Parathyroid adenoma (tissue), 2 donors: ENCODE measurements around the gene KDM5B.

Experiments used
- H2AFZ ChIP-seq: fragments of 300-600 bp; sonication (generic); one replicate; pipeline ENCODE4 v1.7.0; 2017; ENCODE audit warnings: antibody characterized with exemption, mild to moderate bottlenecking
- H3K27ac ChIP-seq: fragments of 300-600 bp; sonication (generic); one replicate; pipeline ENCODE4 v1.7.0; 2017
- H3K27me3 ChIP-seq: fragments of 300-600 bp; sonication (generic); one replicate; pipeline ENCODE4 v1.7.0; 2017; ENCODE audit warnings: low read length; ENCODE audit not compliant: control insufficient read depth, insufficient read depth
- H3K36me3 ChIP-seq: fragments of 300-600 bp; sonication (generic); one replicate; pipeline ENCODE4 v1.7.0; 2017; ENCODE audit warnings: low read length; ENCODE audit not compliant: control insufficient read depth, insufficient read depth
- H3K4me1 ChIP-seq: fragments of 300-600 bp; sonication (generic); one replicate; pipeline ENCODE4 v1.7.0; 2017; ENCODE audit warnings: control low read depth
- H3K4me2 ChIP-seq: fragments of 300-600 bp; sonication (generic); one replicate; pipeline ENCODE4 v1.7.0; 2017; ENCODE audit warnings: low read length
- H3K4me3 ChIP-seq: fragments of 300-600 bp; sonication (generic); one replicate; pipeline ENCODE4 v1.7.0; 2017; ENCODE audit warnings: low read depth, low read length
- H3K79me2 ChIP-seq: fragments of 300-600 bp; sonication (generic); one replicate; pipeline ENCODE4 v1.7.0; 2017; ENCODE audit warnings: control low read depth
- H3K9ac ChIP-seq: fragments of 300-600 bp; sonication (generic); one replicate; pipeline ENCODE4 v1.7.0; 2017; ENCODE audit warnings: mild to moderate bottlenecking
- H3K9me3 ChIP-seq: fragments of 300-600 bp; sonication (generic); one replicate; pipeline ENCODE4 v1.7.0; 2017; ENCODE audit warnings: low read length; ENCODE audit not compliant: control insufficient read depth
- TF ChIP-seq, protein P1 (sequence below): fragments of 300-600 bp; sonication (generic); IDR thresholded peaks from one replicate; pipeline ENCODE4 v1.7.0; 2017; ENCODE audit warnings: antibody characterized with exemption, mild to moderate bottlenecking
- donor health status: primary hyperparathyroidism.

Gene KDM5B

DNA sequence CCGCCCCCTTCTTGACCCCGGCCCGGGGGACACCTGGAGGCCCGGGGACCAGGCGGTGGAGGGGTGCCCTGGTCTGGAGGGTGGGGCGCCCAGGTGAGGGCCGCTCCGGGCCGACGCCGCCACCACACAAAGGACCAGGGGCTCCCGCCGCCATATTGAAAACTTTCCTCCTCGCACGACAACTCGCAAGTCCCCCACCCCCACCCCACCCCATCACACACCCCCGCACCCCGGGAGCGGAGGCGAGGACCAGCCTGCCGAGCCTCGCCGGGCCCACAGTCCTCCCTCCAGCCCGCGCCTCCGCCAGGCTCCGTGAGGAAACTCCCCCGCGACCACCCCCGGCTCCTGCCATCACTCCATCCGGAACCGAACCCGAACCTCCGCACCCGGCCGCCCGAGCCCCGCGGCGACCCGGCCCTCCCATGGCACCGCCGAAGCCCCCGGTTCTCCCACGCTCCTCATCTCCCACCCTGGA lies 733 bp downstream of the KDM5B start:
- Histone ChIP-seq H3K79me2 (peaks cover 8% of the 10 kb centered on the region), H2AFZ (peak overlapping the region; percentile 78), H3K27me3 (no peaks in the 10 kb centered on the region), H3K4me2 (peak overlapping the region; percentile 81), H3K4me3 (peak overlapping the region; percentile 91), H3K27ac (peak overlapping the region; percentile 59), H3K9ac (peak overlapping the region; percentile 67), H3K9me3 (no peaks in the 10 kb centered on the region), H3K4me1 (peaks cover 7% of the 10 kb centered on the region), H3K36me3 (no peaks in the 10 kb centered on the region)
- TF ChIP-seq, protein P1, sequence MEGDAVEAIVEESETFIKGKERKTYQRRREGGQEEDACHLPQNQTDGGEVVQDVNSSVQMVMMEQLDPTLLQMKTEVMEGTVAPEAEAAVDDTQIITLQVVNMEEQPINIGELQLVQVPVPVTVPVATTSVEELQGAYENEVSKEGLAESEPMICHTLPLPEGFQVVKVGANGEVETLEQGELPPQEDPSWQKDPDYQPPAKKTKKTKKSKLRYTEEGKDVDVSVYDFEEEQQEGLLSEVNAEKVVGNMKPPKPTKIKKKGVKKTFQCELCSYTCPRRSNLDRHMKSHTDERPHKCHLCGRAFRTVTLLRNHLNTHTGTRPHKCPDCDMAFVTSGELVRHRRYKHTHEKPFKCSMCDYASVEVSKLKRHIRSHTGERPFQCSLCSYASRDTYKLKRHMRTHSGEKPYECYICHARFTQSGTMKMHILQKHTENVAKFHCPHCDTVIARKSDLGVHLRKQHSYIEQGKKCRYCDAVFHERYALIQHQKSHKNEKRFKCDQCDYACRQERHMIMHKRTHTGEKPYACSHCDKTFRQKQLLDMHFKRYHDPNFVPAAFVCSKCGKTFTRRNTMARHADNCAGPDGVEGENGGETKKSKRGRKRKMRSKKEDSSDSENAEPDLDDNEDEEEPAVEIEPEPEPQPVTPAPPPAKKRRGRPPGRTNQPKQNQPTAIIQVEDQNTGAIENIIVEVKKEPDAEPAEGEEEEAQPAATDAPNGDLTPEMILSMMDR = no peak

DNA sequence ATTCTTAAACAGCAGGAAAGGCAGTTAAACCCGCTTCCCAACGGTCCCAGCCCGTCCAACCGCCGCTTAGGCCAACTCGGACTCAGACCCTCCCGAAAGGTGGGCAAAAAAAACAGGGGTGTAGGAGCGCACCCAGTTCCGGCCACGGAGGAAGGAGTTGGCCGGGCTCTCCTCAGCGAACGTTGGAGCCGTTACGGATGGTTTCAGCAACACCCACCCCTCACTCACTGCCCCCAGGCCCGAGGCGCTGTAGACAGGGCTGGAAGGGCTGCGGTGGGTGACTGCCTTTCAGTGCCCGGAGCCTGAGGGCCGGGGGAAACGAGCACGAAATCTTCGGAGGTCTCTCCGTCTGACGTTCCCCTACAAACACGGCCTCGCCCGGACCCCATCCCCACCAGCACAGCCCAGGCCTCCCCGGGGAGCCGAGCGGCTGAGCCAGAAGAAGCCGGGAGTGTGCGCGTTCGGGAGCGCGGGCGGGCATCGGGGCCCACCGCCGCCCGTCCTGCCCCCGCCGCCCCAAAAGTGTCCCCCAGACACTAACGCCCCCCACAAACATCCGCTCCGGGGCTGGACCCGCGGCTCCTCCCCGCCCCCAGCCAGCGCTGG lies 1.3 kb downstream of the KDM5B start:
- TF ChIP-seq, protein P1 = no peak
- H3K27ac ChIP-seq = peak overlapping the region; percentile 42
- no peaks in the 10 kb centered on the region for H3K27me3 ChIP-seq
- peak overlapping the region; percentile 25 for H2AFZ ChIP-seq
- H3K9me3 ChIP-seq = no peaks in the 10 kb centered on the region
- H3K79me2 ChIP-seq = peaks cover 9% of the 10 kb centered on the region
- H3K9ac ChIP-seq = no peak overlapping the region
- peak overlapping the region; percentile 91 for H3K4me3 ChIP-seq
- peak overlapping the region; percentile 81 for H3K4me2 ChIP-seq
- peaks cover 7% of the 10 kb centered on the region for H3K4me1 ChIP-seq
- H3K36me3 ChIP-seq = no peaks in the 10 kb centered on the region

DNA sequence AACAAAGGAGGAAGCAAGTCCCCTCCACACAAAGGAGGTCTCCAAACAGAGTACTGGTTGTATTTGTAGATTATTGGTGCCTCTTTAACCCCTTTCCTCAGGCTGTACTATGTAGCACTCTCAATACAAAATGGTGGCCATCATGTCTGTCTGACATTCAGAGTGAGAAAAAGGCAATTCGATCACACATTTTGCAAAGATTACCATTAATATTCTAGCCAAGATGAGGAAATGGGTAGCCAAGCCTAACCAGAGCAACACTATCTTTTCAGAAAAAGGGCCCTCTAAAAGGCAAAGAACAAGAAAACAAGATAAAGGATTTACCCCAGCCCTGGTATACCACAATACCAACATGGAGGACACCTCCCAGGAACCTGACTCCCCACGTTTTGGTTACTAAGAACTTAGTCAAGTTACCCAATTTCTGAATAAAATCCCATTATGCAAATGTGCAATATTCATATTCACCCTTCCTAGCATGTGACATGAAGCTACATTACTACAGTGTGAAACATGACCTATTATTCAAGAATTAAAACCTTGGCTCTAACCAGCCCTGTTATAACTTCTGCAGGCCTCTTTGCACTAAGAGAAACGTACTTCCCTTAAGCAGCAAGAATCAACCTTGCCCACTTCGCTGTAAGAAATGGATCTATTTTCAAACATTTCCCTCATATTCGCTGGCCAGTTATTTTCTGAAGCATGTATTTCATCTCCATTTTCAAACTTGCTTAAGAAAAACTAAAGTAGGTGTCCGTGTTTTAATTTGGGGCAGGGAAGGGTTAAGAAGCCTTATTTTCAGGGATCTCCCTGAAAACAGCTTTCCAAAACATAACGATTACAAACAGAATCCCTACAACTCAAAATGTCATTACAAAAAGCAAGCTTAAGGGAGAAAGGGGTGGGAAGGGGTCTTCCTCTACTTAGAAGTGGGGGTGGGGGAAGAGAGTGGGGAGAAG lies 2.1 kb downstream of the KDM5B start:
- TF ChIP-seq, protein P1 = no peak
- no peaks in the 10 kb centered on the region for H3K36me3 ChIP-seq
- H3K9me3 ChIP-seq = no peaks in the 10 kb centered on the region
- no peaks in the 10 kb centered on the region for H3K27me3 ChIP-seq
- H3K4me3 ChIP-seq = peak overlapping the region; percentile 91
- H3K4me1 ChIP-seq = peaks cover 7% of the 10 kb centered on the region
- H2AFZ ChIP-seq = peak overlapping the region; percentile 25
- H3K27ac ChIP-seq = peak overlapping the region; percentile 42
- H3K9ac ChIP-seq = no peak overlapping the region
- H3K4me2 ChIP-seq = peak overlapping the region; percentile 81
- H3K79me2 ChIP-seq = peaks cover 12% of the 10 kb centered on the region

DNA sequence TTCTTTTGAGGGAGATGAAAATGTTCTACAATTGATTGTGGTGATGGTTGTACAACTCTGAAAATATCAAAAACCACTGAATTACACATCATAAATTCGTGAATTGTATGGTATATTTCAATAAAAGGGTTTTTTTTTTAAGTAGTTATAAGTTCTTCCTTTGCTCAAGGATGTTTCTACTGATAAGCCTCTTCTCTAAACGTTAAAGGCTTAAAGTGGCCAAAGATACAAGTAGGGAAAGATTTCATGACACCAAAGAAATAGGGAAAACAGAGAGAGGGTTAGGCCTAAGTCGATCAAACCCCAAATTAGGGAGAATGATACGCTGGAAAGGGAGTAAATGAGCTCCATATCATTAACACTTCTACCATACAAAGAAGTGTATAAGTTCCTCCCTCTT lies 4.1 kb downstream of the KDM5B start:
- TF ChIP-seq, protein P1 = no peak
- H3K9me3 ChIP-seq = no peaks in the 10 kb centered on the region
- no peak overlapping the region for H2AFZ ChIP-seq
- no peak overlapping the region for H3K27ac ChIP-seq
- no peak overlapping the region for H3K4me3 ChIP-seq
- no peak overlapping the region for H3K9ac ChIP-seq
- no peaks in the 10 kb centered on the region for H3K36me3 ChIP-seq
- peaks cover 25% of the 10 kb centered on the region for H3K79me2 ChIP-seq
- peaks cover 7% of the 10 kb centered on the region for H3K4me1 ChIP-seq
- H3K27me3 ChIP-seq = no peaks in the 10 kb centered on the region
- no peak overlapping the region for H3K4me2 ChIP-seq
